K562 (cell line): ENCODE results near the gene SNX10. TPM values are rescaled to one million over a fixed set of nuclear protein-coding genes. Genes with fewer than 3 reads are reported as not detected.

ENCODE experiments used
- CCAR2 ChIP-seq: fragments of 200-400 bp; formaldehyde crosslinking; IDR thresholded peaks from 2 replicates; pipeline ENCODE4 v1.6.1; 2017; ENCODE audit warnings: mild to moderate bottlenecking, low read depth, low read length
- CHD1 ChIP-seq: fragments of 200-600 bp; sonication (generic); IDR thresholded peaks from one replicate; pipeline ENCODE4 v1.6.1; 2012; ENCODE audit warnings: mild to moderate bottlenecking, moderate library complexity, low read length, inconsistent platforms
- DDX20 ChIP-seq: fragments of 450-650 bp; IDR thresholded peaks from 2 replicates; pipeline ENCODE4 v1.6.1; 2016; ENCODE audit warnings: missing genetic modification characterization, low read depth, mild to moderate bottlenecking, missing compliant biosample characterization, moderate library complexity
- E2F6 ChIP-seq, 2 experiments: IDR thresholded peaks; 2 replicates each; pipeline ENCODE4 v1.6.1; 2011; ENCODE audit warnings: borderline replicate concordance in 1 of 2, control low read depth in 1 of 2, low read depth in 1 of 2, low read length in 1 of 2, mild to moderate bottlenecking in 1 of 2, mixed read lengths in 1 of 2, moderate library complexity in 1 of 2; ENCODE audit not compliant: insufficient read depth in 1 of 2, insufficient read length in 1 of 2, poor library complexity in 1 of 2, severe bottlenecking in 1 of 2; ENCODE audit errors: extremely low read depth in 1 of 2
- NCOA2 ChIP-seq, 2 experiments: fragments of 450-650 bp; IDR thresholded peaks; 2 replicates each; pipeline ENCODE4 v1.6.1; 2018; ENCODE audit warnings: mild to moderate bottlenecking in 2 of 2, moderate library complexity in 1 of 2; ENCODE audit not compliant: partially characterized antibody in 2 of 2
- NKRF ChIP-seq: fragments of 450-650 bp; IDR thresholded peaks from 2 replicates; pipeline ENCODE4 v1.6.1; 2016; ENCODE audit warnings: borderline replicate concordance
- NR0B1 ChIP-seq: fragments of 450-650 bp; IDR thresholded peaks from one replicate; pipeline ENCODE4 v1.6.1; 2018; ENCODE audit warnings: mild to moderate bottlenecking, moderate library complexity; ENCODE audit not compliant: partially characterized antibody
- PRMT5 ChIP-seq: sonication (generic); formaldehyde crosslinking; IDR thresholded peaks from 2 replicates; pipeline ENCODE4 v1.5.0; 2020; ENCODE audit warnings: missing genetic modification reagents
- PTBP1 ChIP-seq: fragments of 200-400 bp; formaldehyde crosslinking; IDR thresholded peaks from 2 replicates; pipeline ENCODE4 v1.6.1; 2017; ENCODE audit warnings: low read depth, low read length
- RBBP5 ChIP-seq: fragments of 200-600 bp; sonication (generic); IDR thresholded peaks from 2 replicates; pipeline ENCODE4 v1.6.1; 2012; ENCODE audit warnings: borderline replicate concordance, mild to moderate bottlenecking, low read length, control low read depth, inconsistent platforms; ENCODE audit not compliant: insufficient read depth, poor library complexity, severe bottlenecking
- SRSF7 ChIP-seq: fragments of 200-400 bp; formaldehyde crosslinking; optimal IDR thresholded peaks from 2 replicates; pipeline ENCODE3; 2017; ENCODE audit warnings: mild to moderate bottlenecking, low read depth, low read length
- ZC3H11A ChIP-seq: IDR thresholded peaks from 2 replicates; pipeline ENCODE4 v1.6.1; 2012; ENCODE audit warnings: low read depth, low read length, improper control_type of control experiment
- ZEB2 ChIP-seq: fragments of 450-650 bp; IDR thresholded peaks from 2 replicates; pipeline ENCODE4 v1.6.1; 2016
- ZMIZ1 ChIP-seq, 2 experiments: fragments of 150-350 bp in 1 of 2; IDR thresholded peaks; 2 replicates each; pipeline ENCODE4 v1.6.1; 2012 to 2016; ENCODE audit warnings: low read depth in 2 of 2, low read length in 2 of 2, mild to moderate bottlenecking in 1 of 2, moderate library complexity in 1 of 2
- ZNF280A ChIP-seq: fragments of 450-650 bp; IDR thresholded peaks from 2 replicates; pipeline ENCODE4 v1.6.1; 2018; ENCODE audit warnings: mild to moderate bottlenecking, low read depth; ENCODE audit not compliant: partially characterized antibody
- ZNF780A ChIP-seq: fragments of 250-450 bp; sonication (Bioruptor Pico); IDR thresholded peaks from 2 replicates; pipeline ENCODE4 v1.5.0; 2021; ENCODE audit warnings: mild to moderate bottlenecking
- polyA plus RNA-seq, 8 experiments: library from polyadenylated mRNA; depleted of rRNA in 4 of 8; stranded (reverse) in 5 of 8; unstranded in 3 of 8; fragments of >200 nt; fragmentation: Nextera tagmentation in 2 of 8; fragmentation: Illumina TruSeq in 1 of 8; extraction: Ambion mirVana in 2 of 8; extraction: Trizol in 1 of 8; gene quantifications; 2 replicates each; pipeline versions ENCODE4 v1.2.1 to v1.2.3, GENCODE V29; 2011 to 2014; ENCODE audit warnings: inconsistent platforms in 1 of 8, missing spikeins in 1 of 8
- total RNA-seq, 7 experiments: library from RNA; depleted of rRNA in 6 of 7; stranded (reverse); fragments of >200 nt in 6 of 7; fragmentation: Illumina TruSeq in 2 of 7; extraction: Trizol in 2 of 7; gene quantifications; 2 replicates each; pipeline versions ENCODE4 v1.2.1 to v1.2.3, GENCODE V29; 2011 to 2021; ENCODE audit warnings: low replicate concordance in 1 of 7

SNX10 gene
- total and polyA plus RNA-seq, 9 of the 15 experiments (the other 6 are each of a cell fraction or from before 2014, with no cell fraction given): 6.9 to 16.5 (median 11.5) TPM

GRCh38 chr7:26417911-26418413, 126.3 kb downstream of the SNX10 start (continued):
- TF ChIP-seq CHD1 (no peak), CCAR2 (no peak), ZNF780A (no peak), PRMT5 (no peak), NKRF (0 out of 2 replicates have a peak, but pooled peaks have one; percentile 29), E2F6 (IDR thresholded peaks at IDR 0.05; ENCODE audit: borderline replicate concordance in 1 of 2, extremely low read depth in 1 of 2, insufficient read depth in 1 of 2, insufficient read length in 1 of 2, low read depth in 1 of 2, low read length in 1 of 2, poor library complexity in 1 of 2, severe bottlenecking in 1 of 2) (no peak), ZMIZ1 (IDR thresholded peaks at IDR 0.05; ENCODE audit: low read depth in 2 of 2, low read length in 2 of 2) (peak in 1 of 2 experiments; percentile 76; a peak in 1 of 4 replicates), ZNF280A (no peak), NCOA2 (IDR thresholded peaks at IDR 0.05; ENCODE audit: partially characterized antibody in 2 of 2) (no peak), DDX20 (tag) (no peak), NR0B1 (no peak), PTBP1 (no peak), SRSF7 (no peak), RBBP5 (no peak), ZC3H11A (no peak), ZEB2 (peak; percentile 86)
